KMS-11 (cell line): ENCODE data around the gene COX7A1.
"Not testable (repeated sequence)": the region's sequence is repeated elsewhere in the genome, so short reads cannot be mapped to it uniquely, and the experiment has no call there.

Experiments used
- H2AFZ ChIP-seq: fragments of 200-600 bp; sonication (generic); 2 replicates; pipeline ENCODE4 v1.6.1; 2016; ENCODE audit warnings: antibody characterized with exemption, mixed run types, low read depth
- H3K27ac ChIP-seq: fragments of 200-600 bp; sonication (generic); 2 replicates; pipeline ENCODE4 v1.6.1; 2016; ENCODE audit warnings: mild to moderate bottlenecking, mixed run types
- H3K27me3 ChIP-seq: fragments of 200-600 bp; sonication (generic); 2 replicates; pipeline ENCODE4 v1.6.1; 2017; ENCODE audit warnings: mild to moderate bottlenecking, low read depth, mixed run types, moderate library complexity; ENCODE audit not compliant: insufficient read depth
- H3K36me3 ChIP-seq: fragments of 200-600 bp; sonication (generic); 2 replicates; pipeline ENCODE4 v1.6.1; 2017; ENCODE audit warnings: mild to moderate bottlenecking, mixed run types; ENCODE audit not compliant: insufficient read depth
- H3K4me1 ChIP-seq: fragments of 200-600 bp; sonication (generic); 2 replicates; pipeline ENCODE4 v1.6.1; 2016; ENCODE audit warnings: mild to moderate bottlenecking, low read depth, mixed run types; ENCODE audit not compliant: poor library complexity, severe bottlenecking
- H3K4me2 ChIP-seq: fragments of 200-600 bp; sonication (generic); 2 replicates; pipeline ENCODE4 v1.7.0; 2016; ENCODE audit warnings: mild to moderate bottlenecking, mixed run types
- H3K4me3 ChIP-seq: fragments of 200-600 bp; sonication (generic); IDR thresholded peaks from 2 replicates; pipeline ENCODE4 v1.6.1; 2017; ENCODE audit warnings: low read depth, low read length, mixed read lengths; ENCODE audit not compliant: insufficient read depth
- H3K79me2 ChIP-seq: fragments of 200-600 bp; sonication (generic); 2 replicates; pipeline ENCODE4 v1.6.1; 2016; ENCODE audit warnings: low read depth, mixed run types; ENCODE audit not compliant: insufficient read depth
- H3K9ac ChIP-seq: fragments of 200-600 bp; sonication (generic); 2 replicates; pipeline ENCODE4 v1.6.1; 2016; ENCODE audit warnings: mild to moderate bottlenecking, mixed run types
- H4K20me1 ChIP-seq: fragments of 200-600 bp; sonication (generic); 2 replicates; pipeline ENCODE4 v1.6.1; 2016; ENCODE audit warnings: mild to moderate bottlenecking, mixed run types; ENCODE audit not compliant: insufficient read depth
- CTCF ChIP-seq: fragments of 200-600 bp; sonication (generic); conservative IDR thresholded peaks from 2 replicates; pipeline ENCODE4 v1.6.1; 2017; ENCODE audit warnings: low read depth, mild to moderate bottlenecking, antibody characterized with exemption, low read length, moderate library complexity, mixed read lengths

COX7A1 gene

DNA sequence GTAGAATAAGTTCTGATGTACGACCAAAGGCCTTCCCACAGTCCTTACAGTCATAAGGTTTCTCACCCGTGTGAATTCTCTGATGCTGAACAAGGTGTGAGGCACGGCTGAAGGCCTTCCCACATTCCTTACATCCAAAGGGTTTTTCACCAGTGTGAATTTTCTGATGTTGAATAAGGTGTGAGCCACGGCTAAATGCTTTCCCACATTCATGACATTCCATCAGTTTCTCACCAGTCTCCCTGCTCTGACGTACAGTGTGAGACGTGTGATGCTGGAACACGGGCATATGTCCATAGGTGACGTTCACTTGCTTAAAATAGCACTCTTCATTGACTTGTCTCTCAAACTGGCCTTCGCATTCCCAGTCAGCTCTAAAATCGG lies 31.0 kb upstream of the COX7A1 start:
- no peak overlapping the region for H3K9ac ChIP-seq
- H3K4me3 ChIP-seq: no peak overlapping the region
- H3K27me3 ChIP-seq: no peaks in the 10 kb centered on the region
- no peaks in the 10 kb centered on the region for H3K79me2 ChIP-seq
- no peak overlapping the region for H3K27ac ChIP-seq
- no peak overlapping the region for H3K4me2 ChIP-seq
- no peaks in the 10 kb centered on the region for H3K4me1 ChIP-seq
- H4K20me1 ChIP-seq: no peaks in the 10 kb centered on the region
- H2AFZ ChIP-seq: no peak overlapping the region
- no peaks in the 10 kb centered on the region for H3K36me3 ChIP-seq
- no peak for TF ChIP-seq CTCF

- H3K9ac ChIP-seq: no peak overlapping the region
- no peak overlapping the region for H3K4me2 ChIP-seq
Observed at GRCh38 chr19:36182612-36183244, 30.5 kb upstream of the COX7A1 start.

DNA sequence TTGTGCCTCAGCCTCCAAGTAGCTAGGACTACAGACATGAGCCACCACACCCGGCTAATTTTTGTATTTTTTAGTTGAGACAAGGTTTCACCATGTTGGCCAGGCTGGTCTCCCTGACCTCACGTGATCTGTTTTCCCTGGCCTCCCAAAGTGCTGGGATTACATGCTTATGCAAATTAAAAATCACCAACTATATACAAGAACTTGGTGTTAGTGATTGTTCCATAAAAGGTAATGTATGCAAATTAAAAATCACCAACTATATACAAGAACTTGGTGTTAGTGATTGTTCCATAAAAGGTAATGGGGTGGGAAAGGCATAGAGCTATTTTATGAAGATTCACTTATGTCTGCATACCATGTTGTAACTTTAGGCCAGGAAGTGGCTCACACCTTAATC lies 26.8 kb upstream of the COX7A1 start:
- H2AFZ ChIP-seq: not testable (repeated sequence)

More at GRCh38 chr19:36182612-36183244, 30.5 kb upstream of the COX7A1 start:
- TF ChIP-seq CTCF: no peak
- H3K36me3 ChIP-seq: no peaks in the 10 kb centered on the region
- no peaks in the 10 kb centered on the region for H4K20me1 ChIP-seq
- no peaks in the 10 kb centered on the region for H3K4me1 ChIP-seq
- no peak overlapping the region for H2AFZ ChIP-seq
- no peaks in the 10 kb centered on the region for H3K27me3 ChIP-seq
- H3K79me2 ChIP-seq: no peaks in the 10 kb centered on the region
- no peak overlapping the region for H3K27ac ChIP-seq
- H3K4me3 ChIP-seq: no peak overlapping the region

DNA sequence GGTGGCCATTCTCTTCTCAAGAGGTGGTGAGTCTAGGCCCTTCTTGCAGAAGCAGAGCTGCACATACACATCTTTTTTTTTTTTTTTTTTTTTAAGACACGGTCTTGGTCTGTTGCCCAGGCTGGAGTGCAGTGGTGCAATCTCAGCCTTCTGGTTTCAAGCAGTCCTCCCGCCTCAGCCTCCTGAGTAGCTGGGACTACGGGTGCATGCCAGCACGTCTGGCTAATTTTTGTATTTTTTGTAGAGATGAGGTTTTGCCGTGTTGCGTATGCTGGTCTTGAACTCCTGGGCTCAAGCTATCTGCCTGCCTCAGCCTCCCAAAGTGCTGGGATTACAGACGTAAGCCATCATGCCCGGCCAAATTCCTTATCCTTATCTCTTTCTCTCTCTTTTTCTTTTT lies 21.6 kb upstream of the COX7A1 start:
- H3K9ac ChIP-seq, H2AFZ ChIP-seq, H3K4me1 ChIP-seq, H3K4me2 ChIP-seq, H4K20me1 ChIP-seq, H3K79me2 ChIP-seq, H3K4me3 ChIP-seq, H3K36me3 ChIP-seq, H3K27ac ChIP-seq, H3K27me3 ChIP-seq: not testable (repeated sequence)

More for the DNA sequence above, 26.8 kb upstream of the COX7A1 start:
- not testable (repeated sequence) for H4K20me1 ChIP-seq, H3K79me2 ChIP-seq, H3K36me3 ChIP-seq, H3K9ac ChIP-seq, H3K27me3 ChIP-seq, H3K4me1 ChIP-seq, H3K27ac ChIP-seq, H3K4me2 ChIP-seq, H3K4me3 ChIP-seq

DNA sequence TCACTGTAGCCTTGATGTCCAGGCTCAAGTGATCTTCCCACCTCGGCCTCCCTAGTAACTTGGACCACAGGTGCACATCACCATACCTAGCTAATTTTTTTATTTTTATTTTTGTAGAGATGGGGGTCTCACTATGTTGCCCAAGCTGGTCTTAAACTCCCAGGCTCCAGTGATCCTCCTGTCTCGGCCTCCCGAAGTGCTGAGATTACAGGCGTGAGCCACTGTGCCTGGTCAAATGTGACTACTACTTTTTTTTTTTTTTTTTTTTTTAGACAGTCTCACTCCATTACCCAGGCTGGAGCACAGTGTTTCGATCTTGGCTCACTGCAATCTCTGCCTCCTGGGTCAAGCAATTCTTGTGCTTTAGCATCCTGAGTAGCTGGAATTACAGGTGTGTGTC lies 20.6 kb upstream of the COX7A1 start:
- Histone ChIP-seq H3K4me2 (no peak overlapping the region), H3K79me2 (no peaks in the 10 kb centered on the region), H3K27ac (no peak overlapping the region), H3K4me3 (no peak overlapping the region), H4K20me1 (no peaks in the 10 kb centered on the region), H3K9ac (no peak overlapping the region), H3K27me3 (no peaks in the 10 kb centered on the region), H2AFZ (no peak overlapping the region), H3K4me1 (peaks cover 5% of the 10 kb centered on the region), H3K36me3 (no peaks in the 10 kb centered on the region)
- TF ChIP-seq CTCF: no peak
